MM.1S (cell line): ENCODE measurements around the gene ZNF280B.

ENCODE experiments used
- CTCF ChIP-seq: fragments of 300-600 bp; sonication (generic); IDR thresholded peaks from 2 replicates; pipeline ENCODE4 v1.5.1; 2016; ENCODE audit warnings: antibody characterized with exemption, low read length, mixed read lengths
- EZH2 ChIP-seq: fragments of 300-600 bp; sonication (generic); optimal IDR thresholded peaks from 2 replicates; pipeline ENCODE3; 2017; ENCODE audit warnings: low read depth, mild to moderate bottlenecking, antibody characterized with exemption, low read length, mixed read lengths
- EZH2phosphoT487 ChIP-seq: fragments of 300-600 bp; sonication (generic); IDR thresholded peaks from 2 replicates; pipeline ENCODE4 v1.6.1; 2018; ENCODE audit warnings: antibody characterized with exemption, low read length

GRCh38 chr22:22440188-22440587 lies 68.4 kb downstream of the ZNF280B start:
- TF ChIP-seq CTCF (no peak), EZH2phosphoT487 (no peak), EZH2 (no peak)
